A673 (cell line): ENCODE data around the gene NIT1.

Experiments
- EZH2 ChIP-seq: fragments of 200-600 bp; sonication (generic); IDR thresholded peaks from 2 replicates; pipeline ENCODE4 v1.6.1; 2017; ENCODE audit warnings: borderline replicate concordance, low read depth, mild to moderate bottlenecking, mixed read lengths, antibody characterized with exemption, low read length; ENCODE audit not compliant: poor library complexity, severe bottlenecking
- TF ChIP-seq, protein P1 (sequence below): fragments of 300-800, 200-600 bp; sonication (generic); conservative IDR thresholded peaks from 2 replicates; pipeline ENCODE4 v1.5.1; 2017; ENCODE audit warnings: low read depth, mild to moderate bottlenecking, antibody characterized with exemption, low read length, moderate library complexity, mixed read lengths

DNA sequence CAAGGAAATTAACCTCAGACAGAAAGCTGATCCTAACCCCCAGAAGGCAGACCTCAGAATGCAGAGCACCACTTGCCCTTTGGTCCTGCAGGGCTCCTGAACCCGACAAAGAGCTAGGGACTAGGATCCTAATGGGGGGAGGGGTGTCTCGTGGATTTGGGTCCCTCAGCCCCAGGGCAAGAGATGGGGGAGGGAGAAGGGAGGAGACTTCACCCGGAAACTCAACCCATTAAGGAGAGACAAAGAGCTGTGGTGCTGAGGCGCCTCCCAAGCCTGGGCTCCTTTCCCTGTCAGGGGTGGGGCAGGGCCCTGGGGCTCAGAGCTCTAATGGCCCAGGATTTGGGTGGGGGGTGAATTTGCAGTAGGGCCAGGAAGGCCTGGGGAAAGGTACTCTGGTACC is 31.4 kb upstream of the NIT1 start:
- TF ChIP-seq, protein P1, sequence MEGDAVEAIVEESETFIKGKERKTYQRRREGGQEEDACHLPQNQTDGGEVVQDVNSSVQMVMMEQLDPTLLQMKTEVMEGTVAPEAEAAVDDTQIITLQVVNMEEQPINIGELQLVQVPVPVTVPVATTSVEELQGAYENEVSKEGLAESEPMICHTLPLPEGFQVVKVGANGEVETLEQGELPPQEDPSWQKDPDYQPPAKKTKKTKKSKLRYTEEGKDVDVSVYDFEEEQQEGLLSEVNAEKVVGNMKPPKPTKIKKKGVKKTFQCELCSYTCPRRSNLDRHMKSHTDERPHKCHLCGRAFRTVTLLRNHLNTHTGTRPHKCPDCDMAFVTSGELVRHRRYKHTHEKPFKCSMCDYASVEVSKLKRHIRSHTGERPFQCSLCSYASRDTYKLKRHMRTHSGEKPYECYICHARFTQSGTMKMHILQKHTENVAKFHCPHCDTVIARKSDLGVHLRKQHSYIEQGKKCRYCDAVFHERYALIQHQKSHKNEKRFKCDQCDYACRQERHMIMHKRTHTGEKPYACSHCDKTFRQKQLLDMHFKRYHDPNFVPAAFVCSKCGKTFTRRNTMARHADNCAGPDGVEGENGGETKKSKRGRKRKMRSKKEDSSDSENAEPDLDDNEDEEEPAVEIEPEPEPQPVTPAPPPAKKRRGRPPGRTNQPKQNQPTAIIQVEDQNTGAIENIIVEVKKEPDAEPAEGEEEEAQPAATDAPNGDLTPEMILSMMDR: no peak
- no peak for TF ChIP-seq EZH2
